Measurements from ENCODE around the gene GRIA1.

The GRIA1 gene

GRCh38 chr5:153542536-153542935 is 52.1 kb downstream of the GRIA1 start:
- H3K4me1 Mint-ChIP-seq (ENCODE audit: low read depth in 2 of 2) = no peaks in the 10 kb centered on the region
- H3K27ac Mint-ChIP-seq = no peak overlapping the region
- no peak for DNase-seq
- H3K27me3 Mint-ChIP-seq = no peaks in the 10 kb centered on the region
- H3K4me3 Mint-ChIP-seq = no peak overlapping the region
- no peaks in the 10 kb centered on the region for H3K9me3 Mint-ChIP-seq
- H3K36me3 Mint-ChIP-seq (ENCODE audit: insufficient read depth) = no peaks in the 10 kb centered on the region
- no peak for ATAC-seq (replicated peaks)

GRCh38 chr5:153543288-153543687 is 52.8 kb downstream of the GRIA1 start:
- no peak for ATAC-seq (replicated peaks)
- H3K27me3 Mint-ChIP-seq = no peaks in the 10 kb centered on the region
- no peaks in the 10 kb centered on the region for H3K9me3 Mint-ChIP-seq
- H3K4me3 Mint-ChIP-seq = no peak overlapping the region
- H3K36me3 Mint-ChIP-seq (ENCODE audit: insufficient read depth) = no peaks in the 10 kb centered on the region
- no peaks in the 10 kb centered on the region for H3K4me1 Mint-ChIP-seq (ENCODE audit: low read depth in 2 of 2)
- H3K27ac Mint-ChIP-seq = no peak overlapping the region
- DNase-seq = no peak

- no peaks in the 10 kb centered on the region for H3K27me3 Mint-ChIP-seq
- no peaks in the 10 kb centered on the region for H3K36me3 Mint-ChIP-seq (ENCODE audit: insufficient read depth)
- H3K4me1 Mint-ChIP-seq (ENCODE audit: low read depth in 2 of 2) = no peaks in the 10 kb centered on the region
- no peaks in the 10 kb centered on the region for H3K9me3 Mint-ChIP-seq
- H3K27ac Mint-ChIP-seq = no peak overlapping the region
- no peak overlapping the region for H3K4me3 Mint-ChIP-seq
- DNase-seq (no peak), ATAC-seq (replicated peaks) (no peak)
Observed at GRCh38 chr5:153543959-153544470, 53.5 kb downstream of the GRIA1 start.

GRCh38 chr5:153544706-153545105 is 54.2 kb downstream of the GRIA1 start:
- ATAC-seq (replicated peaks) = no peak
- no peak overlapping the region for H3K4me3 Mint-ChIP-seq
- DNase-seq = no peak
- no peak overlapping the region for H3K27ac Mint-ChIP-seq
- H3K27me3 Mint-ChIP-seq = no peaks in the 10 kb centered on the region
- no peaks in the 10 kb centered on the region for H3K36me3 Mint-ChIP-seq (ENCODE audit: insufficient read depth)
- H3K4me1 Mint-ChIP-seq (ENCODE audit: low read depth in 2 of 2) = no peaks in the 10 kb centered on the region
- H3K9me3 Mint-ChIP-seq = no peaks in the 10 kb centered on the region

- no peak for DNase-seq
- no peak for ATAC-seq (replicated peaks)
- no peaks in the 10 kb centered on the region for H3K27me3 Mint-ChIP-seq
- no peak overlapping the region for H3K4me3 Mint-ChIP-seq
- H3K27ac Mint-ChIP-seq = no peak overlapping the region
- no peaks in the 10 kb centered on the region for H3K36me3 Mint-ChIP-seq (ENCODE audit: insufficient read depth)
- H3K9me3 Mint-ChIP-seq = no peaks in the 10 kb centered on the region
- H3K4me1 Mint-ChIP-seq (ENCODE audit: low read depth in 2 of 2) = no peaks in the 10 kb centered on the region
Observed at GRCh38 chr5:153546566-153546965, 56.1 kb downstream of the GRIA1 start.

- DNase-seq (no peak), ATAC-seq (replicated peaks) (no peak)
- no peak overlapping the region for H3K4me3 Mint-ChIP-seq
- H3K4me1 Mint-ChIP-seq (ENCODE audit: low read depth in 2 of 2) = peaks cover 6 to 11% of the 10 kb centered on the region in 2 donors
- no peaks in the 10 kb centered on the region for H3K9me3 Mint-ChIP-seq
- H3K27me3 Mint-ChIP-seq = no peaks in the 10 kb centered on the region
- H3K36me3 Mint-ChIP-seq (ENCODE audit: insufficient read depth) = no peaks in the 10 kb centered on the region
- H3K27ac Mint-ChIP-seq = no peak overlapping the region
Observed at GRCh38 chr5:153551537-153552079, 61.1 kb downstream of the GRIA1 start.

- Mint-ChIP-seq H3K9me3 (no peaks in the 10 kb centered on the region), H3K27ac (no peak overlapping the region), H3K27me3 (no peaks in the 10 kb centered on the region), H3K4me1 (ENCODE audit: low read depth in 2 of 2) (peaks cover 6 to 11% of the 10 kb centered on the region in 2 donors), H3K36me3 (ENCODE audit: insufficient read depth) (no peaks in the 10 kb centered on the region), H3K4me3 (no peak overlapping the region)
- no peak for ATAC-seq (replicated peaks)
- DNase-seq = no peak
Observed at GRCh38 chr5:153552886-153553285, 62.4 kb downstream of the GRIA1 start.

DNA sequence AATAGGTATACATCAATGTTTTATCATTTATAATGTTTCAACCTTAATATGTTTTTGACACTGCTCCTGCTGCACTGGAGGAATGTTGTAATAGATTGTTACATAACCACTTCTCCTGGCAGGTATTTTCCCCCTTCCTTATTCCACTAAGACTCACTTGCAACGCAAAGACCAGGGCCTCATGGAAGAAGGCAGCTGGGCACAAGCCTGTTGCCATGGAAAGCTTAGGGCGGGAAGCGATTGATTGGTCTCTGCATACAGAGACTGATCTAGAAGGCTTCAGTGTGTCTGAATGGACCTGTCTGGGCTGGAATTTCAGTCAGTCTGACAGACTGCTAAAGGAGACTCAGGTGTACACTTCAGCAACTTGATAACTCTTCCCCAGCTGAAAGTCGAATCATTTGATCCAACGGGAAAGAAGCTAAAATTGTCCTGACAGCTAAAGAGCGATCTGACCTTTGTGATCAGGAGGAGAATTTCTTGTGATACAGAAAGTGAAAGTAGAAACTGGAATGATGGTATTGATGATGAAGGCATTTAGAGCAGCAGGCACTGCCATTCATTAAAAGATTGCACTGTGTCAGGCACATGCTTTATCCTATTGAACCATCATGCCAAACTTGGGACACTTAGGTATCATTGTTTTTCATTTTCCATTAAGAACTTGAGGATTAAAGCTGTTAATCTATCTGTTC is 65.1 kb downstream of the GRIA1 start:
- DNase-seq = no peak
- Mint-ChIP-seq H3K4me1 (ENCODE audit: low read depth in 2 of 2) (peaks cover 6 to 11% of the 10 kb centered on the region in 2 donors), H3K27me3 (no peaks in the 10 kb centered on the region), H3K9me3 (no peaks in the 10 kb centered on the region), H3K27ac (peak overlapping the region in 1 of 2 donors; percentile 59), H3K4me3 (peak overlapping the region; percentile 14 to 57), H3K36me3 (ENCODE audit: insufficient read depth) (no peaks in the 10 kb centered on the region)
- ATAC-seq (replicated peaks) = no peak

- Mint-ChIP-seq H3K27ac (no peak overlapping the region), H3K36me3 (ENCODE audit: insufficient read depth) (no peaks in the 10 kb centered on the region), H3K4me1 (ENCODE audit: low read depth in 2 of 2) (peaks cover 6 to 11% of the 10 kb centered on the region in 2 donors), H3K27me3 (no peaks in the 10 kb centered on the region), H3K4me3 (no peak overlapping the region), H3K9me3 (peaks cover 0 to 6% of the 10 kb centered on the region in 2 donors)
- DNase-seq (no peak), ATAC-seq (replicated peaks) (no peak)
Observed at GRCh38 chr5:153558957-153559356, 68.5 kb downstream of the GRIA1 start.

DNA sequence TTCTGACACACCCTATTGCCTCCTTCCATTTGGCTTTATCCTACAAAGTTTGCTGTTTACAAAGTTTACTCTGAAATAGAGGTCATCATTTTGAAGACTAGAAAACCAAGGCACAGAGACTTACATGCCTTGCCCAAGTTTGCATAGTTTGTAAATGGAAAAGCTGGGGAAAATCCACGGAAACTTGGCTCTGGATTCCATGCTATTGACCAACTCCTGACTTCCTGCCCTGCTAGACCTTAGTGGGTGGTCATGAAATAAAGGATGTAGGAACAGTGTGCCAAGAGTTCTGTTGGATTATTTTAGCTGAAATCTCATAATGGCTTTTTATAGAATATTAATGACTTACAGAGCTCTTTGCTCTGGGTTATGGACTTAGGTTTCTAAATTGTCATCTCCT is 69.5 kb downstream of the GRIA1 start:
- peaks cover 0 to 6% of the 10 kb centered on the region in 2 donors for H3K9me3 Mint-ChIP-seq
- H3K4me1 Mint-ChIP-seq (ENCODE audit: low read depth in 2 of 2) = peaks cover 6 to 11% of the 10 kb centered on the region in 2 donors
- H3K4me3 Mint-ChIP-seq = no peak overlapping the region
- DNase-seq = no peak
- no peak for ATAC-seq (replicated peaks)
- no peak overlapping the region for H3K27ac Mint-ChIP-seq
- H3K36me3 Mint-ChIP-seq (ENCODE audit: insufficient read depth) = no peaks in the 10 kb centered on the region
- H3K27me3 Mint-ChIP-seq = no peaks in the 10 kb centered on the region

- Mint-ChIP-seq H3K4me1 (ENCODE audit: low read depth in 2 of 2) (no peaks in the 10 kb centered on the region), H3K9me3 (peaks cover 2 to 6% of the 10 kb centered on the region in 2 donors), H3K4me3 (no peak overlapping the region), H3K27ac (no peak overlapping the region), H3K27me3 (no peaks in the 10 kb centered on the region), H3K36me3 (ENCODE audit: insufficient read depth) (no peaks in the 10 kb centered on the region)
- ATAC-seq (replicated peaks) (no peak), DNase-seq (no peak)
Observed at GRCh38 chr5:153562189-153562588, 71.7 kb downstream of the GRIA1 start.

DNA sequence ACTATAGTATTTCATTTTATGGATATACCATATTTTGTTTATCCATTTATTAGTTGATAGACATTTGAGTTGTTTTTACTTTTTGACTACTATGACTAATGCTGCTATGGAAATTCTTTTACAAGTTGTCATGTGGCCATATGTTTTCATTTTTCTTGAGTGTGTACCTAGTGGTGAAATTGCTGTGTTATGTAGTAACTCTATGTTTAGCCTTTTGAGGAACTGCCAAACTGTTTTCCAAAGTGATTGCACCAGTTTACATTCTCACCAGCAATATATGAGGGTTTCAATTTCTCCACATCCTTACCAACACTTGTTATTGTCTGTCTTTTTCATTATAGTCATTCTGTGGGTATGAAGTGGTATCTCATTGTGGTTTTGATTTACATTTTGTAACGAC is 75.4 kb downstream of the GRIA1 start:
- Mint-ChIP-seq H3K4me1 (ENCODE audit: low read depth in 2 of 2) (no peaks in the 10 kb centered on the region), H3K36me3 (ENCODE audit: insufficient read depth) (no peaks in the 10 kb centered on the region), H3K9me3 (peaks cover 2 to 6% of the 10 kb centered on the region in 2 donors), H3K27me3 (no peaks in the 10 kb centered on the region), H3K27ac (no peak overlapping the region), H3K4me3 (no peak overlapping the region)
- ATAC-seq (replicated peaks) (no peak), DNase-seq (no peak)

GRCh38 chr5:153569036-153569435 is 78.6 kb downstream of the GRIA1 start:
- Mint-ChIP-seq H3K27me3 (no peaks in the 10 kb centered on the region), H3K4me3 (no peak overlapping the region), H3K4me1 (ENCODE audit: low read depth in 2 of 2) (no peaks in the 10 kb centered on the region), H3K9me3 (peaks cover 0 to 2% of the 10 kb centered on the region in 2 donors), H3K27ac (no peak overlapping the region), H3K36me3 (ENCODE audit: insufficient read depth) (no peaks in the 10 kb centered on the region)
- ATAC-seq (replicated peaks) (no peak), DNase-seq (no peak)

- ATAC-seq (replicated peaks) = no peak
- DNase-seq = no peak
- Mint-ChIP-seq H3K9me3 (peaks cover 0 to 2% of the 10 kb centered on the region in 2 donors), H3K27me3 (no peaks in the 10 kb centered on the region), H3K4me1 (ENCODE audit: low read depth in 2 of 2) (no peaks in the 10 kb centered on the region), H3K36me3 (ENCODE audit: insufficient read depth) (no peaks in the 10 kb centered on the region), H3K27ac (no peak overlapping the region), H3K4me3 (no peak overlapping the region)
Observed at GRCh38 chr5:153571162-153571561, 80.7 kb downstream of the GRIA1 start.

All from effector memory CD8-positive, alpha-beta T cell (primary cell).